ENCODE measurements around the gene SLAMF9.

Gene SLAMF9

DNA sequence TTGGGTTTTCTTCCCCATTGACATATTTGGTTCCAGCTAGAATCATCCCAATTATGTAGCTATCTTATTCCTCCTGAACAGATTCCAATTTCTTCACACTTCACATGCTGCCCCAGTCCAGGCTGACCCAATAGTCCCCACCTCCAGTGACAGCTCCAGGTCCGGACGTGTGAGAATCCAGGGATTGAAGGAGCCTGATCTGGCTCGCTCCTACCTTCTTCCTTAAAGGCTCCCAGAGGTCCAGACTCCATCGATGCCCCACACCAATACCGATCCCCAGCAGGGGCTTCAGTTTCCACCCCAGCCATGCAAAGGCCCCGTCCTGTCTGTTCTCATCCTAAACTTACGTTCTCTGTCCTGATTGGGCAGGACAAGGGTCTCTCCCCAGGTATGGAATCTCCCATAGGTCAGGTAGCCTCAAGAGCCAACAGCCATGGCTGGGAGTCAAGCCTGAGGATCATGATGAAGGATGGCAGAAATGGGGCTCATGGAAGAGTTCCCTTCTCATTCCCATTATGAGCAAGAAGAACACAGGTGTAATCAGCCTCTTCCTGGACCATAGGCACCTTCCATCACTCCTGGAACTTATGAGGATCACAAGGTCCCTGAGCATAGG lies 20.4 kb upstream of the SLAMF9 start:
- no peak for DNase-seq

DNA sequence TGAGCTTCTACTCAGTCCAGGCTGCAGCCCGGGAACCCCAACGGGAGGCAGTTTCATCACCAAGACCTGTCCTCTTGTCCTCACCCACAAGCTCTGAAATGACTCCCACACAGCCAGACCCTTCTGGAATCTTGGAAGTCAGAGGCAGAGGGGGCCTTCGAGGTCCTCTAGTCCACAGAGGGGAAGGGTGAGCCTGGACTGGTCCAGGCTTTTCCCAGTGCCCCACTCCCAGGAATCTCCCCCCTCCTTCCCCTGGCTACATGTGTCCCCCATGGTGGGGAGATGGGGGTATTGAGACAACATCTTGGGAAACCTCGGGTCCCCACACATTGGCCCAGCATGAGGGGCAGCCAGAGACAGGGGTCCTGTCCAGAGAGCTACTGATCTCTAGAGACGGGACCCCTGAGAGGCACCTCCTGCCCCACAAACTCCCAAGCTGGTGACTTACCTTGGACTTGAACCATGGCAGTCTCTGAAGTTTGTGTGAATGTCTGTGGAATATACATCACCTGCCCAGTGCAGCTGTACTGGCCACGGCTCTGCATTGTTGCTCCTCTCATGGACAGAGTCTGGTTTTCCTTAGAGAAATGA lies 19.4 kb upstream of the SLAMF9 start:
- DNase-seq: no peak

DNA sequence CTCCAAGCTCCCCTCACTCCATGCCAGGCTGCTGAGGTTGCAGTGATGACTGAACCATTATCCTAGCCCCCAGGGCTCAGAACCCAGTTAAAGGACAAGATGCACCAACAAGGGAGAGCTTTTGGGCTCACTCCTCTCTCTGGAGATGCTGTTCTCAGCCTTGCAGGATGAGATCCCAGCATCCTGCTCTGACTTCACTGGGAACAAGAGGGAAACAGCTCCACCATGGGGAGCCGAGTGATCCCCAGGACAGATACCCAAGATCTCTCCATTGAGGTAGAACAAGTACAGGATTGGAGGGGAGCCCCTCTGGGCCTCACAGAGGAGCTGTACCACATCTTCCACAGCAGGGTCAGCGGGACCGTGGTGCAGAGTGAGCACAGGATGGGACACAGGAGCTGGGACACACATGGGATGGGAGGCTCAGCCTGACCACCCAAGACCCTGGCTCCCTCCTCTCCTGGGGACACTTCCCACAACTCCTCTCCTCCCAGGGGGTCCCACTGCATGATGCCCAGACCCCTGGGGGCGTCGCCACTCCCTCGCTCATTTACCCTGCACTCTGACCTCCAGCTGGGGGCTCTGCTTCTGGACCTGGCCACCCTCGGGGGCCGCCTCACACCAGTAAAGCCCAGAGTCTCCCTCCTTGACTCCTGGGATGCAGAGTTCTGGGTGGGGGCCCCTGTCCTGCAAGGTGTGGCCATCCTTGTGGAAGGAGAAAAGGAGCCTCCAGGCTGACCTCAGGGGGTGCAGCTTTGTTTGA lies 18.6 kb upstream of the SLAMF9 start:
- no peak for DNase-seq

DNA sequence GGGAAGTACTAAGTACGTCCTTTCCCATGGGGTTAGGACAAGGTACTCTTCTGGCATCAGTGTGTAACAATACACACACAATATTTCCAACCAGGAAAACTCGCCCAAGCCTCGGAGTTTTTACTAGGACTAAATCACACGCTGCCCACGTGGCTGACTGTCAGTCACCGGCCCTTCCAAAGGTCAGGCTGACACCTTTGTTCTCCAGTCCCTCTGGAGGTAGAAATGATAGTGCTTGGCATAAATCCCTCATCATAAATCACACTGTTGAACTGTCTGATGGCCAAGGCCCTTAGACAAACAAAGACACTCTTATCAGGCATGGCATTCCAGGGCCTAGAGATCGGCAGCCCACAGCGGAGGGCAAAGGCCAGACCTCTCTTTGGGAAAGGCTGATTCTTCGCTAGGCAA lies 16.9 kb upstream of the SLAMF9 start:
- no peak for DNase-seq

DNA sequence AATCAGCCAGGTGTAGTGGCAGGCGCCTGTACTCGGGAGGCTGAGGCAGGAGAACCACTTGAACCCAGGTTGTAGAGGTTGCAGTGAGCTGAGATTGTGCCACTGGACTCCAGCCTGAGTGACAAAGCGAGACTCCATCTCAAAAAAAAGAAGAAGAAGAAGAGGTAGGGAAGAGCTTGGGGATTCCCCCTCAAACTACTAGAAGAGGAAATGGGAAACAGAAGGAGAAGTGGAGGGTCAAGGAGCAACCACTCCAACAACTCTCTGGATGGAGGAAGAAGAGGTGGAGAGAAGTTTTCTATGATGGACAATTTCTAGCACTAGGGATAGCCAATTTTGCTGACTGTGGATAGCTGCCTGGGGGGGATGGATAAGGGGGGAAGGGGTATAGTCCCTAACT lies 14.9 kb upstream of the SLAMF9 start:
- DNase-seq: no peak

DNA sequence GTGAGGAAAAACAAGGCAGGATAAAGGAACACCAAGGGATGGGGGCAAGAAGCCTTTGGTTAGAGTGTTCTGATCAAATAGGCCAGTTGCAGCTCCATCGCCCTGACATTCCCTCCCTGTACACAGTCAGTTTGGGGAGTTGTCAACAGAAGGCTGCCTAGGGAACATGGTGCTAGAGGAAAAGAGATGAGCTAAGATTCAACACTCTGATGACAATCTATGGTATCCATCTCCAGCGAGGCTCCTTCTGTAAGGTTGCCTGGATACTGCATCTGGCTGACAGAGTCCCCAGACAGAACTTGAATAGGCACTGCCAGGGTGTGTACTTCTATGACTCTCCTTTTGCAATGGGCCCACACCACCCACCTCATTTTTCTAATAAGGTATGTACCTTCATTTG lies 11.2 kb upstream of the SLAMF9 start:
- no peak for DNase-seq

DNA sequence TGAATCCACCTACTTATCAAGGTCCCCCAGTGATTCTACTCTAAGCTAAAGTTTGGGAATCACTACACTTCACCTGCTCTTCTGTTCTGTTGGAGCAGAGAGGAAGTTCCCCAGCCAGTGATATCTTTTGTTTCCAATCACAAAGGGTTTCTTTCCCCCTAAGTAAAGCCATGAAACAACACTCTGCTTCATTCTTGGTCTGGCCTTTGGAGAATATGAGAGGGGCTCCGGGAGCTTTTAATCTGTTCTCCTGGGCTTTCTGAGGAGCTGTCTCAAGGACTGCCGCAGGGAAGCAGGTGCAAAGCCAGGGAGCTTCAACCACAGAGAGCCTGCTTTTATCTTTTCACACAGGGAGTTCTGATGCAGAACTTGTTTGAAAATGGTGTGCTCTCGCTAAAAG lies 10.1 kb upstream of the SLAMF9 start:
- DNase-seq: no peak

DNA sequence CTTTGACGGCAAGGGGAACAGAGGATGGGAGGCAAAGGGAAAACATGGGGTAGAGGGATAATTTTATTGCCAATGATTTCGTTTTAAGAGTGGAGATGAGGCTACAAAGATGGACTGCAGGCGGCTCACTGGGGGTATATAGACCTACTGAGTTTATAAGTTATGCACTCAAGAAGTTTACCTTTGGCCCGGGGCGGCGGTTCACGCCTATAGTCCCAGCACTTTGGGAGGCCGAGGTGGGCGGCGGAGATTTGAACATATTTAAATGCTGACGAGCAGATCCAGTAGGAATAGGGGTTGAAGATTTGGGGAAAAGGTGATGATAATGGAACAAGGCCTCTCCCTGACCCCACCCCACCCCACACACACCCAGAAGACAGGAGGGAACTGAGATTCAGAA lies 8.1 kb upstream of the SLAMF9 start:
- no peak for DNase-seq

DNA sequence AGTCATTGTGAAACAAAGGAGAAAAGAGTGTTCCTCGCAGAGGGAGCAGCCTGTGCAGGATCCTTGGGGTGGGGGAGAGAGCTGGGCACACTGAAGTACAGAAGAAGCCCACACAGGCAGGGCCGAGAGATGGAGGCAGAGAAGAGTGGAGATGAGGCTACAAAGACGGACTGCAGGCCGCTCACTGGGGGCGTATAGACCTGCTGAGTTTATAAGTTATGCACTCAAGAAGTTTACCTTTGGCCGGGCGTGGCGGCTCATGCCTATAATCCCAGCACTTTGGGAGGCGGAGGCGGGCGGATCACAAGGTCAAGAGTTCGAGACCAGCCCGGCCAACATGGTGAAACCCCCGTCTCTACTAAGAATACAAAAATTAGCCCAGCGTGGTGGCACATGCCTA lies 7.6 kb upstream of the SLAMF9 start:
- DNase-seq: no peak

DNA sequence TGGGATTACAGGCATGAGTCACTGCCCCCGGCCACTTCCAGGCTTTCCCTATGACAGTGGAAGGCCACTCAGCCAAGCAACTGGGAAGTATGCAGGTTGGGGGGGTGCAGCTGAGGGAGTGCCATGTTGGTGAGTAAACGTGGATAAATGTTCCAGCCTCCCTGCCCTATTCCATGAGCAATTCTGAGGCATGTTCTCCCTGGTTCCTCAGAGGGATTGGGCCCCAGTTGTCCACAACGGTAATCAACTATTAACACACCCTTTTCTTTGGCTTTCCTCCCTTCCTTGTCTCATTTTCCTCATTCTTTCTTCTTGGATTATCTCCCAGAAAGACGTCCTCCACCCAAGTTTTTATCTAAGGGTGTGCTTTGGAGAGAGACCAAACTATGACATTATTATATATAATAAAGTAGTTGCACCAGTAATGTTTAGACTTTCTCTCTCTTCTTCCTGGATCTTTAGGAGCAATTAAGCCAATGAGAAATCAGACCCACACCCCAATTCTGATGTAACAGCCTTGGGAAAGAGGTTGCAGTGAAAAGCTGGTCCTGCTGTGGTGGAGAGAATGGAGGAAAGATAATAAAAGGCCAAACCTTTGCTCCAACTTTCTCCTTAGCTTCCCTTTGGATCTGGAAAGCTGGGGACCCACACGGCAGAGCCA lies 6.8 kb upstream of the SLAMF9 start:
- DNase-seq: no peak

DNA sequence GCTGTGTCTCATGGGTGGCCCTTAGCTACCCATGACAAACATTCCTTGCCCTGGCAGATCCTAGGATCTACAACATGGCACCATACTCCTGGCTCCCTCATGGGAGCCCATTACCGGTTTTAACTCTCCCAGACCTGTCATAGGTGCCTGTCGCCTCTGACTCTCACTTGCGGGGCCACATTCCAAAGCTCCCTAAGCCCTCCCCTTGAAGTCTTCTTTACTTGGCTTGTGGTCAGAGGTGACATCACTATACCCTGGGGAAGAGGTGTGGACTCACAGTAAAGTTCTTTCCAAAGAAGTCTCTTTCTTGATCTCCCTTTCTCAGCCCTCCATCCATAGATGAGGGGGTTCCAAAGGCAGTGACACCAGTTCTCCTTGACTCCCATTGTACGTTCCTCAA lies 5.4 kb upstream of the SLAMF9 start:
- no peak for DNase-seq

DNA sequence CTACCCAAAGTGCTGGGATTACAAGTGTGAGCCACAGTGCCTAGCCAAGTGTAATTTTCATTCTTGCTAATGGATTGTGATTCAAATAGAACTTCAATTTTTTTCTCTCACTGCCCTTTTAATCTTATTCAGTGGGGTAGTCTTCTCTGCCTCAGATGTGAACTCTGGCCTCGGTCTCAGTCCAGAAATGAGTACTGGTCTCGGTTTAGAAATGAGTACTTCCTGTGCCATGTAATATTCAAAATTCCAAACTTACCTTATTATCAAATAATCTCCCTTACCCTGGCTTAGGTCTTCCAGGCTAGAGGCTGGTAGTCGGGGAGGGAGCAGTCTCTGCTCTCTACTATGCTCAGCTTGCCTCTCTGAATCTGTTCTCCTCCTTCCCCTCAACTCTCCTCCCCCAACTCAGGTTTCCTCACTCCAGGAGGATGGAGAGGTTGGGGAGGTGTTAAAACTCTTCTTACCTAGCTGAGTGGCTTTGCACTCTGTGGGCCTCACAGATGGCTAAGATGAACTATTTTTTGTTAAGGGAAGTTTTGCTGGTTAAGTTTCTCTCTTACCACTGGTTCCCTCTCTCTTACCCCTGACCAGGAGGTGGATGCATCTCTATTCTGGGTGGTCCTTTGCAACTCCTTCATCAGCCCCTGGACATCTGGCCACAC lies 4.8 kb upstream of the SLAMF9 start:
- DNase-seq: no peak

DNA sequence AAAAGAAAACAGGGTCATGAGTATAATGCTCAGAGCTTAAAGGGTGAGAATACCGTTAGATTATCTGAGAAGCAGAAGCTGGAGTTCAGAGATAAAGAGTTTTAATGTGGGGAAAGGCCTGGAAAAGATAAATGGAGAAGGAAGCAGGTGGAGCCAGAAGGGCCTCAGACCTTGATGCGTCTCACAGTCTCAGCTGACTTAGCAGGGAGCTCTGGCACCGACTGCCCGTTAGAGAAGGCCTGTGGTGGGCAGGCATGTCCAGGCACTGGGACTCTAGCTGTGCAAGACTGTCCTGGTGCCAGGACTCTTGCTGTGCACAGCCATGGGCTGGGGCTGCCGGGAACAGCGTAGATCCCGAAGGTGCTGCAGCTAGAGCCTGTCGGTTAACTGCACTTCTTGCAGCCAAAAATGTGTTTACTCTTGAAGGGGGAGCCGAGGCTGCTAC lies 3.8 kb upstream of the SLAMF9 start:
- no peak for DNase-seq

DNA sequence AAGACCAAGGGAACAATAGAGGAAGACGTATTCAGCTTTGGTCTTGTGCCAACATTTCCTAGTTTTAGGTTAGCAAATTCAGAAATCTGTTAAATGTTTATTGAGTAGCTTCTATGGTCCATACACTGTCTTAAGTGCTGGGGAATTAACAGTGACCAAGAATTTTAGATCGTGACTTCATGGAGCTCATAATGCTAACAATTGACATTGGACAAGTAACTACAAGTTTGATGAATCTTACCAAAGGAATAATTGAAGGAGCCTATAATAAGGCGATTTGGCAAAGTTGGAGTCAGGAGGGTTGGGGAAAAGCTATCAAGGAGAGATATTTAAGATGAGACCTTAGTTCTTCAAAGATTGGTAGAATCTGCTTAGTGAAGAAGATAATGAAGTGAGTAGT lies 1.4 kb upstream of the SLAMF9 start:
- no peak for DNase-seq

DNA sequence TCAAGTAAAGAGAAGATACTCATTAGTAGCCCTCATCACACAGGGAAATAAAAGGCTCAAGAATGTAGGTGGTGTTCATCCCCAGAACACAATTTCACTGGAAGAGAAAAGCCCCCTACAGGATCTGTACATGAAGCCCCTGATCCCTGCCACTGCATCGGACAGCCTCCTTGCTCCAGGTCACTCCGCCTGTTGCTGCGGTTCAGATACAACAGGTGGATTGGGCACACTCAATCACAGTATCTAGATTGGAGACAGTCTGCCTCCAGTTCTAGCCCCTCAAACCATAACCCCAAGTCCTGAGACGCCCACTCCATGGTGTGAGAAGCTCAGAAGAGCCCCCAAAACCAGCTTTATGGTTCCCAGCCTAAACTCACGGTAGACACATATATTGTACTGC lies 1.1 kb downstream of the SLAMF9 start:
- no peak for DNase-seq

DNA sequence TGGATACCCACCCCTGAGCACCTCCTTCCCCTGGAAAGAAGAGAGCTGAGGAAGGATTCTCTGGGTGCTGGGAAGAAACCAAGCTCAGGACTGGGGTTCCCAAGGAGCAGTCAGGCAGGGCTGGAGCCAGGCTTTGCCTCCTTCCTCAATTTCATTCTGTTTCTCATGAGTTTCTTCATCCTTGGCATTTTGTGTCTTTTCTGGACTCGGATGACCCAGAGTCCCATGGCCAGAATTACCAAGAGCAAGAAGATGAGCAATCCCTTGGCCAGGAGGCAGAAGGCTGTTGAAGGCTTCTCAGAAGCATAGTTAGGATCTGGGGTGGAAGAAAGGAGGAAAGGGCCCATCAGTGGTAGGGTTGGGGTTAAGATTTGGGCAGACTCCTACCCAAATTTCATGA lies 2.5 kb downstream of the SLAMF9 start:
- no peak for DNase-seq

DNA sequence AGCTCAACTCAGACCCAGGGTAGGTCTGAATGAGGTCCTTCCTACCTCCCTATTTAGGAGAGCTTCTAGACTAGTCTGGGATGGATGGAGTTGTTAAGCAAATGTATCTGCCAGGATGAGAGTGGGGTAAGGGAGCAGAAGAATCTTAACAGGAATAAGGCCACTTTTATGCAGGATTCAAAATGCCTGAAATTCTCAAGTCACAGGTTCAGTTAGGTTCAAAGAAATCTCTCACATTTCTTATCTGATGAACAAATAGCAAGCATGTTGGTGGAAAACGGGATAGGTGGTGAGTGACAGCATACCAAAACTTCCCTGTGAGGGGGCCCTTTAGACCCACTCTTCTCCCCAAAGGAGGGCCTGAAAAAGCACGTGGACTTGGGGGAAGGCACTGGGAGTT lies 3.0 kb downstream of the SLAMF9 start:
- DNase-seq: no peak

DNA sequence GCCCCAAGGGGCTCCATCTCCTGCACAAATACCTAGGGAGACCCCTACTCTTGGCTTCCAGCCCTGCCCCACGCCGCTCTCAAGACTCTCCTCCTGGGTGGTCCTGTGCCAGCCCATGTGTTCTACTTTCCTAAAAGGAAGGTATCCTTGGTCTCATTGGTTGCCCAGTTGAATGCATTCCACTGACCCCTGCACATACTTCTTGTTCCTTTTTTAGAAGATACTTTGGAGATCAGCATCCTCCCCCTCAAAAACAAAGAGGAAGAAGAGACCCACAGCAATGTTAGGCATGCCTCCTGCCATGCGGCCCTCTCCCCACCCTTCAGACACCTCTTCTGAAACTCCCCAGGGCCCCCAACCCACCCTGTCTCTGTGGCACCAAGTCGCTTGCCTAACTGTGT lies 4.1 kb downstream of the SLAMF9 start:
- no peak for DNase-seq

DNA sequence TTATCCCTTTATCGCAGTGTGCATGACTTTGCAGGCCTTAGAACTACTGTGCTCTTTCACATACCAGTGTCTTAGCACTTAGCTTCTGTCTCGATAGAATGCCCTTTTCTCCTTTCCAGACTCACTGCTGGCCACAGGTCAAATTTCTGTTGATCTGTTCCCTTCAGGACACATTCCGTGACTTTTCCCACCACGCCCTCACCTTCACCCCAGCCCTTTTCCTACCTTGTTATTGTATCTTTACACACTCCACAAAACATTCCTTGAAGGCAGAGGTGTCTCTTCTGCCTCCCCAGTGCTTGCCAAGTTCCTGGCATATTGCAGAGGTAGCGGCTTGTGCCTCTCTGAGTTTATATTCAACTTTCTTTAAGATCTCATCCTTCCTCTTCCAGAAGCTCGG lies 4.9 kb downstream of the SLAMF9 start:
- DNase-seq: no peak

DNA sequence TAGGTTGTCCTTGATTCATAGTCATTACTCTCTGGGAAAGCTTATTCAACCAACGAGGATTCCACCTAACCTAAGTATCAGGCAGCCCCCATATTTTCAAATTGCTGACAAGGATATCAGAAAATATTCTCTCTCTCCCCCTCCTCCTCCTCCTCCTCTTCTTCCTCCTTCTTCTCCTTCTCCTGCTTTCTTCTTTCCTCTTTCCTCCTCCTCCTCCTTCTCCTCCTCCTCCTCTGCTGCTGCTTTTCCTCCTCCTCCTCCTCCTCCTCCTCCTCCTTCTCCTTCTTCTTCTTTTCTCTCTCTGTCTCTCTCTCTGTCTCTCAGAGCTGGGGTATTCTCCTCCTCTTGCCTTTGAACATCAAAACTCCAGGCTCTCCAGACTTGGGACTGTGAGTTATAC lies 6.1 kb downstream of the SLAMF9 start:
- DNase-seq: no peak

DNA sequence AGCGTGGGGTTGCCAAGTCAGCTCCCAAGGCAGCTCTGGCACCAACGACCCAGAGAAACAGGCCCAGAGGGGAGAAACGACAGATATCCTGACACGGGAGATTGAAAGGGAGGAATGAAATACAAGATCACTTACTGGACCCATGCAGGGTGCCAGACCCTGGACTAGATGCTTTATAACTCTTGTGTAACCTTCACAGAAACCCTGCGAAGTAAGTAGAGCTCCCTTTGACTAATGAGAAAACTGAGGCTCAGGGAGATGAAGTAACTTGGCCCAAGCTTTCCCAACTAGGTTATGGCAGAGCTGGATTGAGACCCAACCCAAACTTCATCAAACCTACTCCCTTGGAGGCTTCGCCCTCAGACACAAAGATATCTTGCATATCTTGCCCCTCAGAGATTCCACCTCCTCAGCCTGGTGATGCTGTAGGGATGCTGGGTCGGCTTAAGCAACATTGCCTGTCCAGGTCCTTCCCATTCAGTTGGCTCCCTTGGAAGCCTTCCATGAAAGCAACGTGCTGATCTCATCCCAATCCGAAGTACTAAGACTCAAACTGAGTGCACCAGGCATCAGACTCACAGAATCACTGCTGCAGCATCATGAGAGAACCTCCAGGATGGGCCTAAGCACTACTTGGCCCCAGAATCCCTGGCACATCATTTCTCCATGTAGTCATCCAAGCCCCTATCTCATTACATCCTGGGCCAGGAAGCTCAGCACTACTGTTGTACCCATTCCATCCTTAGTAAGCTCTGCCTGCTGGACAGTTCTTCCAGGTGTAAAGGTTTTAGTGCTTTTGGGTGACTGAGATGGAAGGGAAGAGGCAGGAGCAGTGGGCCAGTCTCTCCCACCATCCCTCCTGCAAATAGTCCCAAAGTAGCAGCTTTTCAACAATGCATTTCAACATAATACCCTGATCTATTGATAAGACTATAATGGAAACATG lies 7.5 kb downstream of the SLAMF9 start:
- DNase-seq: no peak

Measured in SHP77 treated with DMSO at 0.1 percent for 48 hours (cell line).